Measurements from ENCODE around the gene NAPSA. TPM values are rescaled to one million over a fixed set of nuclear protein-coding genes. Genes with fewer than 3 reads are reported as not detected.

NAPSA gene
- total and polyA plus RNA-seq, 2 of the 8 experiments (the other 6 are each of a cell fraction or from before 2014, with no cell fraction given) = 0.71 to 0.73 TPM

GRCh38 chr19:50344661-50345318 is 20.6 kb downstream of the NAPSA start:
- 0 out of 8 replicates have a peak, but pooled peaks cover 0 to 3% (median 0%) of the 10 kb centered on the region in 4 experiments for H3K36me3 ChIP-seq (ENCODE audit: control insufficient read depth in 2 of 4, insufficient read depth in 4 of 4, low read length in 3 of 4)
- H3K4ac ChIP-seq (replicated peaks; ENCODE audit: insufficient read length, low read depth, low read length) = no peak overlapping the region
- no peaks in the 10 kb centered on the region for H3K79me1 ChIP-seq (ENCODE audit: low read depth, low read length)
- H2BK5ac ChIP-seq (ENCODE audit: low read depth, low read length) = no peak overlapping the region
- no peak overlapping the region for H2AK5ac ChIP-seq (ENCODE audit: low read depth, low read length)
- H3K27ac ChIP-seq (ENCODE audit: low read depth, low read length) = no peak overlapping the region
- H3K9ac ChIP-seq (replicated peaks in 1 of 4; ENCODE audit: extremely low read depth in 1 of 4, low read depth in 3 of 4, low read length in 3 of 4) = no peak overlapping the region
- H3K4me3 ChIP-seq (ENCODE audit: extremely low read depth in 1 of 4, insufficient read depth in 2 of 4, low read depth in 3 of 4, low read length in 4 of 4) = no peak overlapping the region
- H3K4me2 ChIP-seq (ENCODE audit: insufficient read depth in 1 of 2, low read depth in 2 of 2, low read length in 2 of 2) = no peak overlapping the region
- FAIRE-seq = no peak
- no peaks in the 10 kb centered on the region for H3K79me2 ChIP-seq (ENCODE audit: control insufficient read depth in 1 of 2, insufficient read depth in 2 of 2, low read length in 2 of 2)
- TF ChIP-seq, protein P1, sequence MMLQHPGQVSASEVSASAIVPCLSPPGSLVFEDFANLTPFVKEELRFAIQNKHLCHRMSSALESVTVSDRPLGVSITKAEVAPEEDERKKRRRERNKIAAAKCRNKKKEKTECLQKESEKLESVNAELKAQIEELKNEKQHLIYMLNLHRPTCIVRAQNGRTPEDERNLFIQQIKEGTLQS (IDR thresholded peaks at IDR 0.05; ENCODE audit: insufficient read depth, low read depth, low read length) = no peak
- no peak for TF ChIP-seq RXRA (IDR thresholded peaks at IDR 0.05; ENCODE audit: insufficient read depth, low read depth, low read length)
- no peak for TF ChIP-seq CBX5 (IDR thresholded peaks at IDR 0.05; ENCODE audit: low read depth, low read length)
- no peak for TF ChIP-seq SP2 (IDR thresholded peaks at IDR 0.05; ENCODE audit: low read length)
- TF ChIP-seq GABPA (IDR thresholded peaks at IDR 0.05; ENCODE audit: borderline replicate concordance, insufficient read depth, low read length) = no peak
- TF ChIP-seq NANOG (IDR thresholded peaks at IDR 0.05; ENCODE audit: insufficient read depth, low read depth, low read length, poor library complexity, severe bottlenecking) = no peak
- TF ChIP-seq TAF7 (optimal IDR thresholded peaks at IDR 0.05; ENCODE audit: borderline replicate concordance, low read depth, low read length) = no peak
- TF ChIP-seq SAP30 (IDR thresholded peaks at IDR 0.05; ENCODE audit: insufficient read depth, insufficient replicate concordance, low read length) = no peak
- TF ChIP-seq SIRT6 (IDR thresholded peaks at IDR 0.05; ENCODE audit: low read length) = no peak
- no peaks in the 10 kb centered on the region; a peak in 1 of 7 replicates for H3K4me1 ChIP-seq (replicated peaks in 1 of 4; ENCODE audit: control insufficient read depth in 3 of 4, insufficient read depth in 4 of 4, low read length in 3 of 4)
- no peak overlapping the region for H2BK15ac ChIP-seq (ENCODE audit: low read length)
- DNase-seq (ENCODE audit: low read depth in 1 of 2, low spot score in 2 of 2) = no peak
- ChIA-PET POLR2A (ENCODE audit: partially characterized antibody) (interaction anchor here (1.2 kb wide), 1 partner anchor 9 kb away, joined by 3 read pairs; no protein-coding TSS in a partner anchor), CTCF (ENCODE audit: partially characterized antibody) (interaction anchor here (1.3 kb wide), 1 partner anchor 13 kb away, joined by 3 read pairs; no protein-coding TSS in a partner anchor)
- 89% methylated on average over 8 of the region's 8 CpGs; no CpG with 5 or more reads in 1 of the 2 experiments for WGBS, 2 experiments (ENCODE audit: extremely low coverage in 1 of 2, insufficient coverage in 1 of 2, insufficient read length in 1 of 2, insufficient replicate concordance in 2 of 2, low coverage in 1 of 2, low lambda C conversion rate in 2 of 2, missing lambda C conversion rate in 1 of 2)
- H4K20me1 ChIP-seq (replicated peaks in 1 of 2; ENCODE audit: control insufficient read depth in 1 of 2, insufficient read depth in 2 of 2, low read length in 2 of 2) = no peaks in the 10 kb centered on the region
- no peak overlapping the region for H4K91ac ChIP-seq (replicated peaks; ENCODE audit: insufficient read length, low read length)
- no peak overlapping the region for H4K5ac ChIP-seq (ENCODE audit: insufficient read length, low read depth, low read length)
- no peak overlapping the region for H2AFZ ChIP-seq (ENCODE audit: low read length)
- no peak overlapping the region for H3K56ac ChIP-seq (replicated peaks; ENCODE audit: insufficient read length, low read depth, low read length)
- no peak overlapping the region for H2BK12ac ChIP-seq (ENCODE audit: low read depth, low read length)
- H2BK20ac ChIP-seq (ENCODE audit: low read length) = no peak overlapping the region
- no peak overlapping the region for H2BK120ac ChIP-seq (replicated peaks; ENCODE audit: low read depth, low read length)
- no peak overlapping the region for H3K18ac ChIP-seq (ENCODE audit: extremely low read depth, low read length)
- no peaks in the 10 kb centered on the region for H3K9me3 ChIP-seq (ENCODE audit: insufficient read depth in 2 of 2, low read depth in 1 of 2, low read length in 1 of 2)
- H4K8ac ChIP-seq (ENCODE audit: extremely low read depth, insufficient read depth, low read length) = no peak overlapping the region
- H3K27me3 ChIP-seq (replicated peaks in 1 of 4; ENCODE audit: control insufficient read depth in 3 of 4, extremely low read depth in 1 of 4, insufficient read depth in 3 of 4, low read length in 3 of 4) = no peaks in the 10 kb centered on the region
- no peak overlapping the region for H3K23ac ChIP-seq (ENCODE audit: insufficient read length)
- H3K23me2 ChIP-seq (ENCODE audit: low read depth, low read length) = no peaks in the 10 kb centered on the region
- H3K14ac ChIP-seq (ENCODE audit: insufficient read length) = no peak overlapping the region

All from H1 (cell line).